ENCODE data around the gene SENP2. TPM values are rescaled to one million over a fixed set of nuclear protein-coding genes. Genes with fewer than 3 reads are reported as not detected.

Gene SENP2
- total and polyA plus RNA-seq, 10 of the 15 experiments (the other 5 are each of a cell fraction or from before 2014, with no cell fraction given) = 9.0 to 42.7 (median 25.1) TPM

- TF ChIP-seq, protein P1, sequence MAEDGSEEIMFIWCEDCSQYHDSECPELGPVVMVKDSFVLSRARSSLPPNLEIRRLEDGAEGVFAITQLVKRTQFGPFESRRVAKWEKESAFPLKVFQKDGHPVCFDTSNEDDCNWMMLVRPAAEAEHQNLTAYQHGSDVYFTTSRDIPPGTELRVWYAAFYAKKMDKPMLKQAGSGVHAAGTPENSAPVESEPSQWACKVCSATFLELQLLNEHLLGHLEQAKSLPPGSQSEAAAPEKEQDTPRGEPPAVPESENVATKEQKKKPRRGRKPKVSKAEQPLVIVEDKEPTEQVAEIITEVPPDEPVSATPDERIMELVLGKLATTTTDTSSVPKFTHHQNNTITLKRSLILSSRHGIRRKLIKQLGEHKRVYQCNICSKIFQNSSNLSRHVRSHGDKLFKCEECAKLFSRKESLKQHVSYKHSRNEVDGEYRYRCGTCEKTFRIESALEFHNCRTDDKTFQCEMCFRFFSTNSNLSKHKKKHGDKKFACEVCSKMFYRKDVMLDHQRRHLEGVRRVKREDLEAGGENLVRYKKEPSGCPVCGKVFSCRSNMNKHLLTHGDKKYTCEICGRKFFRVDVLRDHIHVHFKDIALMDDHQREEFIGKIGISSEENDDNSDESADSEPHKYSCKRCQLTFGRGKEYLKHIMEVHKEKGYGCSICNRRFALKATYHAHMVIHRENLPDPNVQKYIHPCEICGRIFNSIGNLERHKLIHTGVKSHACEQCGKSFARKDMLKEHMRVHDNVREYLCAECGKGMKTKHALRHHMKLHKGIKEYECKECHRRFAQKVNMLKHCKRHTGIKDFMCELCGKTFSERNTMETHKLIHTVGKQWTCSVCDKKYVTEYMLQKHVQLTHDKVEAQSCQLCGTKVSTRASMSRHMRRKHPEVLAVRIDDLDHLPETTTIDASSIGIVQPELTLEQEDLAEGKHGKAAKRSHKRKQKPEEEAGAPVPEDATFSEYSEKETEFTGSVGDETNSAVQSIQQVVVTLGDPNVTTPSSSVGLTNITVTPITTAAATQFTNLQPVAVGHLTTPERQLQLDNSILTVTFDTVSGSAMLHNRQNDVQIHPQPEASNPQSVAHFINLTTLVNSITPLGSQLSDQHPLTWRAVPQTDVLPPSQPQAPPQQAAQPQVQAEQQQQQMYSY (CRISPR knock-in tag; IDR thresholded peaks at IDR 0.05) = no peak
- TF ChIP-seq IKZF1 (conservative IDR thresholded peaks at IDR 0.05) (no peak), CHD2 (IDR thresholded peaks at IDR 0.05; ENCODE audit: borderline replicate concordance, low read depth, low read length) (no peak), REST (IDR thresholded peaks at IDR 0.05; ENCODE audit: low read depth, low read length) (no peak)
- TF ChIP-seq, protein P2, sequence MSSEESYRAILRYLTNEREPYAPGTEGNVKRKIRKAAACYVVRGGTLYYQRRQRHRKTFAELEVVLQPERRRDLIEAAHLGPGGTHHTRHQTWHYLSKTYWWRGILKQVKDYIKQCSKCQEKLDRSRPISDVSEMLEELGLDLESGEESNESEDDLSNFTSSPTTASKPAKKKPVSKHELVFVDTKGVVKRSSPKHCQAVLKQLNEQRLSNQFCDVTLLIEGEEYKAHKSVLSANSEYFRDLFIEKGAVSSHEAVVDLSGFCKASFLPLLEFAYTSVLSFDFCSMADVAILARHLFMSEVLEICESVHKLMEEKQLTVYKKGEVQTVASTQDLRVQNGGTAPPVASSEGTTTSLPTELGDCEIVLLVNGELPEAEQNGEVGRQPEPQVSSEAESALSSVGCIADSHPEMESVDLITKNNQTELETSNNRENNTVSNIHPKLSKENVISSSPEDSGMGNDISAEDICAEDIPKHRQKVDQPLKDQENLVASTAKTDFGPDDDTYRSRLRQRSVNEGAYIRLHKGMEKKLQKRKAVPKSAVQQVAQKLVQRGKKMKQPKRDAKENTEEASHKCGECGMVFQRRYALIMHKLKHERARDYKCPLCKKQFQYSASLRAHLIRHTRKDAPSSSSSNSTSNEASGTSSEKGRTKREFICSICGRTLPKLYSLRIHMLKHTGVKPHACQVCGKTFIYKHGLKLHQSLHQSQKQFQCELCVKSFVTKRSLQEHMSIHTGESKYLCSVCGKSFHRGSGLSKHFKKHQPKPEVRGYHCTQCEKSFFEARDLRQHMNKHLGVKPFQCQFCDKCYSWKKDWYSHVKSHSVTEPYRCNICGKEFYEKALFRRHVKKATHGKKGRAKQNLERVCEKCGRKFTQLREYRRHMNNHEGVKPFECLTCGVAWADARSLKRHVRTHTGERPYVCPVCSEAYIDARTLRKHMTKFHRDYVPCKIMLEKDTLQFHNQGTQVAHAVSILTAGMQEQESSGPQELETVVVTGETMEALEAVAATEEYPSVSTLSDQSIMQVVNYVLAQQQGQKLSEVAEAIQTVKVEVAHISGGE (CRISPR knock-in tag; IDR thresholded peaks at IDR 0.05) = no peak
Observed at GRCh38 chr3:185667574-185667973, 81.5 kb downstream of the SENP2 start (continued).

Measured in GM12878 (cell line).